ENCODE measurements around the gene MAT1A.
"Not testable (repeated sequence)": the region's sequence is repeated elsewhere in the genome, so short reads cannot be mapped to it uniquely, and the experiment has no call there.

MAT1A gene

GRCh38 chr10:80234331-80235235 lies 54.9 kb downstream of the MAT1A start:
- in situ Hi-C loops (cut with MboI; ENCODE audit: low sequenced_read_pairs) = not testable (repeated sequence)

DNA sequence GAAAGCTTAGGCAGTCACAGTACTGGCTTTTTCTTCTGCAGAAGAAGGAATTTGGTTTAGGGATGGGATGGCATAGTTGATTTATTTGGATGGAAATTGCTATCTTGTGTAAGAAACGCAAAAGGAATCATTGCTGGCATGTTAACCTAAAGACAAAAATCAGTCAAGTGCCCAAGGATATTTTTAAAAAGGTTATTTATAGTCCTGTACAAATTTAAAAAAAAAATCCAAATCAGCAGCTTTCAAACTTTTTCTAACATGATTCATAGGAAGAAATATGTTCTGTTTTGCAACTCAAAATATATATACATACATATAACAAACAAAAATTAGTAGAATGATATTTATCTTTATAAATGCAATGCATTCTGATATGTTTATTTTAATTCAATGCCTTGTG lies 55.6 kb downstream of the MAT1A start:
- in situ Hi-C loops (cut with MboI; ENCODE audit: low sequenced_read_pairs) = not testable (repeated sequence)

DNA sequence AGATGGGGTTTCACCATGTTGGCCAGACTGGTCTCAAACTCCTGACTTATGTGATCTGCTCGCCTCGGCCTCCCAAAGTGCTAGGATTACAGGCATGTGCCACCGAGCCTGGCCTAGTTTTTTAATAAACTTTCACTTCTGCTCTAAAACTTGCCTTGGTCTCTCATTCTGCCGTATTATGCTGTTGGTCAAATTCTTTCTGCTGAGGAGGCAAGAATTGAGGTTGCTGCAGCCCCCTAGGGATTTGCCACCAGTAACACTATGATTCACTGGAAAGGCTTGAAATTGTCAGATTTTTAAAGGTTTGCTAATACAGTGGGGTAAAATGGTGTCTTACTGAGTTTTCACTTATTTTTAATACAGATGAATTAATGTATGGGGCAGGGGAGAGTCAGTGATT lies 62.7 kb downstream of the MAT1A start:
- in situ Hi-C loops (cut with MboI; ENCODE audit: low sequenced_read_pairs) = not testable (repeated sequence)

DNA sequence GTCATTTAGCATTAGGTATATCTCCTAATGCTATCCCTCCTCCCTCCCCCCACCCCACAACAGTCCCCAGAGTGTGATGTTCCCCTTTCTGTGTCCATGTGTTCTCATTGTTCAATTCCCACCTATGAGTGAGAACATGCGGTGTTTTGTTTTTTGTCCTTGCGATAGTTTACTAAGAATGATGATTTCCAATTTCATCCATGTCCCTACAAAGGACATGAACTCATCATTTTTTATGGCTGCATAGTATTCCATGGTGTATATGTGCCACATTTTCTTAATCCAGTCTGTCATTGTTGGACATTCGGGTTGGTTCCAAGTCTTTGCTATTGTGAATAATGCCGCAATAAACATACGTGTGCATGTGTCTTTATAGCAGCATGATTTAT lies 66.4 kb downstream of the MAT1A start:
- in situ Hi-C loops (cut with MboI; ENCODE audit: low sequenced_read_pairs) = loop anchor here (25.0 kb wide), 1 partner anchor 736 kb away; no protein-coding TSS in a partner anchor
